GM21825 (cell line): ENCODE results near the gene GRIN2A.

Experiments
- ATAC-seq: cut with Tn5 transposase; IDR thresholded peaks from one replicate; pipeline ENCODE4 v1.9.1; 2021; ENCODE audit warnings: mild to moderate bottlenecking, moderate library complexity; ENCODE audit not compliant: unreplicated experiment

Gene GRIN2A

GRCh38 chr16:10137341-10137740, 44.9 kb downstream of the GRIN2A start:
- ATAC-seq, result no peak

- no peak for ATAC-seq
Observed at GRCh38 chr16:10136916-10137315, 45.3 kb downstream of the GRIN2A start.

GRCh38 chr16:10130538-10130937, 51.7 kb downstream of the GRIN2A start:
- ATAC-seq, result no peak

- no peak for ATAC-seq
Observed at GRCh38 chr16:10128397-10129258, 53.6 kb downstream of the GRIN2A start.

GRCh38 chr16:10126686-10127085, 55.5 kb downstream of the GRIN2A start:
- no peak for ATAC-seq

GRCh38 chr16:10123141-10123540, 59.1 kb downstream of the GRIN2A start:
- no peak for ATAC-seq

- ATAC-seq, result no peak
Observed at GRCh38 chr16:10122546-10122945, 59.7 kb downstream of the GRIN2A start.

- ATAC-seq, result no peak
Observed at GRCh38 chr16:10121897-10122425, 60.3 kb downstream of the GRIN2A start.

GRCh38 chr16:10121491-10121890, 60.7 kb downstream of the GRIN2A start:
- ATAC-seq, result no peak

- ATAC-seq, result no peak
Observed at GRCh38 chr16:10120953-10121352, 61.3 kb downstream of the GRIN2A start.

- ATAC-seq, result no peak
Observed at GRCh38 chr16:10114409-10114808, 67.8 kb downstream of the GRIN2A start.

GRCh38 chr16:10113248-10113647, 69.0 kb downstream of the GRIN2A start:
- no peak for ATAC-seq

GRCh38 chr16:10112021-10112420, 70.2 kb downstream of the GRIN2A start:
- ATAC-seq, result no peak

GRCh38 chr16:10111156-10111761, 71.0 kb downstream of the GRIN2A start:
- no peak for ATAC-seq

GRCh38 chr16:10110552-10110951, 71.7 kb downstream of the GRIN2A start:
- ATAC-seq, result no peak

- no peak for ATAC-seq
Observed at GRCh38 chr16:10107081-10107480, 75.1 kb downstream of the GRIN2A start.

- no peak for ATAC-seq
Observed at GRCh38 chr16:10103700-10104099, 78.5 kb downstream of the GRIN2A start.

GRCh38 chr16:10103118-10103517, 79.1 kb downstream of the GRIN2A start:
- ATAC-seq, result no peak

GRCh38 chr16:10100829-10101228, 81.4 kb downstream of the GRIN2A start:
- ATAC-seq, result no peak

- no peak for ATAC-seq
Observed at GRCh38 chr16:10098991-10099390, 83.2 kb downstream of the GRIN2A start.

- ATAC-seq, result no peak
Observed at GRCh38 chr16:10097271-10097670, 85.0 kb downstream of the GRIN2A start.

- ATAC-seq, result no peak
Observed at GRCh38 chr16:10093576-10093975, 88.7 kb downstream of the GRIN2A start.
